Keratinocyte (primary cell): Measurements from ENCODE around the gene PRKAR2B. TPM values are rescaled to one million over a fixed set of nuclear protein-coding genes. Genes with fewer than 3 reads are reported as not detected.

Experiments
- DNase-seq: peaks from one replicate; pipeline ENCODE4 v3.0.0-alpha.2; 2011; ENCODE audit warnings: low read depth, missing footprints, low spot score
- FAIRE-seq: peaks from 2 replicates; lab custom pipeline; 2011; peaks lifted over from hg19 to GRCh38; lab: Jason Lieb, UNC
- H2AFZ ChIP-seq: 2 replicates; pipeline ENCODE4 v1.6.0; 2012; ENCODE audit warnings: low read length, control low read depth, inconsistent platforms; ENCODE audit not compliant: control insufficient read depth
- H3K27ac ChIP-seq: 2 replicates; pipeline ENCODE4 v1.5.1; 2011; ENCODE audit warnings: low read length; ENCODE audit not compliant: control insufficient read depth, insufficient read depth
- H3K27me3 ChIP-seq: 3 replicates; pipeline ENCODE4 v1.6.0; 2011; ENCODE audit warnings: low read length; ENCODE audit not compliant: control insufficient read depth, insufficient read depth; ENCODE audit errors: extremely low read depth
- H3K36me3 ChIP-seq, 2 experiments: 2 replicates in 1 of 2; 3 replicates in 1 of 2; pipeline ENCODE4 v1.5.1; 2011; ENCODE audit warnings: low read length in 2 of 2, mild to moderate bottlenecking in 1 of 2; ENCODE audit not compliant: control insufficient read depth in 2 of 2, insufficient read depth in 2 of 2; ENCODE audit errors: extremely low read depth in 1 of 2
- H3K4me1 ChIP-seq: 3 replicates; pipeline ENCODE4 v1.5.1; 2011; ENCODE audit warnings: low read length; ENCODE audit not compliant: control insufficient read depth, insufficient read depth; ENCODE audit errors: extremely low read depth
- H3K4me2 ChIP-seq: 3 replicates; pipeline ENCODE4 v1.6.0; 2011; ENCODE audit warnings: low read depth, low read length; ENCODE audit not compliant: control insufficient read depth, insufficient read depth; ENCODE audit errors: extremely low read depth
- H3K4me3 ChIP-seq, 3 experiments: fragments of 200-600 bp in 1 of 3; sonication (generic) in 1 of 3; 2 replicates in 2 of 3; 3 replicates in 1 of 3; pipeline ENCODE4 v1.5.1; 2011 to 2016; ENCODE audit warnings: low read length in 3 of 3, mild to moderate bottlenecking in 3 of 3, control low read depth in 2 of 3, inconsistent platforms in 1 of 3, low read depth in 1 of 3, mixed read lengths in 1 of 3, mixed run types in 1 of 3, moderate library complexity in 1 of 3; ENCODE audit not compliant: control insufficient read depth in 2 of 3, insufficient read depth in 2 of 3; ENCODE audit errors: extremely low read depth in 1 of 3
- H3K79me2 ChIP-seq: 2 replicates; pipeline ENCODE4 v1.6.0; 2012; ENCODE audit warnings: low read length; ENCODE audit not compliant: control insufficient read depth, insufficient read depth
- H3K9ac ChIP-seq: 3 replicates; pipeline ENCODE4 v1.6.0; 2011; ENCODE audit warnings: low read length; ENCODE audit not compliant: control insufficient read depth, insufficient read depth; ENCODE audit errors: extremely low read depth
- H3K9me1 ChIP-seq: 3 replicates; pipeline ENCODE4 v1.6.0; 2011; ENCODE audit warnings: low read length; ENCODE audit not compliant: control insufficient read depth, insufficient read depth; ENCODE audit errors: extremely low read depth
- H3K9me3 ChIP-seq: 2 replicates; pipeline ENCODE4 v1.5.1; 2012; ENCODE audit warnings: low read depth, low read length; ENCODE audit not compliant: control insufficient read depth
- H4K20me1 ChIP-seq: 3 replicates; pipeline ENCODE4 v1.6.0; 2011; ENCODE audit warnings: low read length; ENCODE audit not compliant: control insufficient read depth, insufficient read depth; ENCODE audit errors: extremely low read depth
- EZH2 ChIP-seq: IDR thresholded peaks from one replicate; pipeline ENCODE4 v1.6.1; 2012; ENCODE audit warnings: inconsistent platforms, mild to moderate bottlenecking, low read length, moderate library complexity
- dilution Hi-C: fragments of 300-500 bp; cut with MboI; formaldehyde crosslinking; loops from one replicate; pipeline ENCODE4 v1.7.0; 2020; ENCODE audit warnings: low sequenced_read_pairs; ENCODE audit not compliant: extremely low pct_ligation_motif_present
- polyA plus RNA-seq, 5 experiments: library from polyadenylated mRNA; depleted of rRNA in 3 of 5; stranded (reverse) in 3 of 5; stranded (forward) in 1 of 5; unstranded in 1 of 5; fragments of >200 nt; gene quantifications; 1 replicate in 1 of 5; 2 replicates in 3 of 5; 3 replicates in 1 of 5; pipeline versions ENCODE4 v1.2.1 to v1.2.3, GENCODE V29; 2011 to 2012; ENCODE audit warnings: missing spikeins in 2 of 5, low read depth in 1 of 5, low replicate concordance in 1 of 5
- TF ChIP-seq, protein P1 (sequence below), 3 experiments: IDR thresholded peaks in 1 of 3; conservative IDR thresholded peaks in 1 of 3; optimal IDR thresholded peaks in 1 of 3; 2 replicates in 2 of 3; 3 replicates in 1 of 3; pipeline versions ENCODE3 to v1.5.1; 2011; ENCODE audit warnings: low read length in 3 of 3, mild to moderate bottlenecking in 3 of 3, moderate library complexity in 2 of 3, control low read depth in 1 of 3, inconsistent platforms in 1 of 3; ENCODE audit not compliant: insufficient read depth in 2 of 3; ENCODE audit errors: extremely low read depth in 1 of 3

The PRKAR2B gene
- polyA plus RNA-seq, 1 donor (not counting 4 experiments of a cell fraction or from before 2014, with no cell fraction given) = 0.01 TPM

GRCh38 chr7:107029764-107030286, 14.7 kb upstream of the PRKAR2B start:
- no peaks in the 10 kb centered on the region for H3K9me1 ChIP-seq
- H3K9me3 ChIP-seq = no peaks in the 10 kb centered on the region
- no peak overlapping the region for H3K9ac ChIP-seq
- H2AFZ ChIP-seq = no peak overlapping the region
- TF ChIP-seq, protein P1, sequence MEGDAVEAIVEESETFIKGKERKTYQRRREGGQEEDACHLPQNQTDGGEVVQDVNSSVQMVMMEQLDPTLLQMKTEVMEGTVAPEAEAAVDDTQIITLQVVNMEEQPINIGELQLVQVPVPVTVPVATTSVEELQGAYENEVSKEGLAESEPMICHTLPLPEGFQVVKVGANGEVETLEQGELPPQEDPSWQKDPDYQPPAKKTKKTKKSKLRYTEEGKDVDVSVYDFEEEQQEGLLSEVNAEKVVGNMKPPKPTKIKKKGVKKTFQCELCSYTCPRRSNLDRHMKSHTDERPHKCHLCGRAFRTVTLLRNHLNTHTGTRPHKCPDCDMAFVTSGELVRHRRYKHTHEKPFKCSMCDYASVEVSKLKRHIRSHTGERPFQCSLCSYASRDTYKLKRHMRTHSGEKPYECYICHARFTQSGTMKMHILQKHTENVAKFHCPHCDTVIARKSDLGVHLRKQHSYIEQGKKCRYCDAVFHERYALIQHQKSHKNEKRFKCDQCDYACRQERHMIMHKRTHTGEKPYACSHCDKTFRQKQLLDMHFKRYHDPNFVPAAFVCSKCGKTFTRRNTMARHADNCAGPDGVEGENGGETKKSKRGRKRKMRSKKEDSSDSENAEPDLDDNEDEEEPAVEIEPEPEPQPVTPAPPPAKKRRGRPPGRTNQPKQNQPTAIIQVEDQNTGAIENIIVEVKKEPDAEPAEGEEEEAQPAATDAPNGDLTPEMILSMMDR (optimal IDR thresholded peaks at IDR 0.05 in 1 of 3, IDR thresholded peaks at IDR 0.05 in 1 of 3, conservative IDR thresholded peaks at IDR 0.05 in 1 of 3; ENCODE audit: extremely low read depth in 1 of 3, insufficient read depth in 2 of 3, low read length in 3 of 3) = no peak
- TF ChIP-seq EZH2 = no peak
- no peaks in the 10 kb centered on the region for H4K20me1 ChIP-seq
- no peaks in the 10 kb centered on the region for H3K79me2 ChIP-seq
- H3K4me3 ChIP-seq = no peak overlapping the region
- H3K27ac ChIP-seq = no peak overlapping the region
- dilution Hi-C loops = no loop called here
- no peaks in the 10 kb centered on the region for H3K4me1 ChIP-seq
- no peaks in the 10 kb centered on the region for H3K36me3 ChIP-seq
- H3K27me3 ChIP-seq = no peaks in the 10 kb centered on the region
- H3K4me2 ChIP-seq = no peak overlapping the region
- no peak for FAIRE-seq
- DNase-seq = no peak

GRCh38 chr7:107032050-107032449, 12.5 kb upstream of the PRKAR2B start:
- H3K4me3 ChIP-seq = no peak overlapping the region
- no peaks in the 10 kb centered on the region for H3K9me3 ChIP-seq
- no peaks in the 10 kb centered on the region for H4K20me1 ChIP-seq
- no peak for FAIRE-seq
- no peak overlapping the region for H3K27ac ChIP-seq
- H3K9me1 ChIP-seq = no peaks in the 10 kb centered on the region
- H3K4me1 ChIP-seq = no peaks in the 10 kb centered on the region
- H3K4me2 ChIP-seq = no peak overlapping the region
- H3K79me2 ChIP-seq = no peaks in the 10 kb centered on the region
- dilution Hi-C loops = no loop called here
- no peak overlapping the region for H2AFZ ChIP-seq
- no peak overlapping the region for H3K9ac ChIP-seq
- DNase-seq = no peak
- no peaks in the 10 kb centered on the region for H3K27me3 ChIP-seq
- TF ChIP-seq, protein P1 (optimal IDR thresholded peaks at IDR 0.05 in 1 of 3, IDR thresholded peaks at IDR 0.05 in 1 of 3, conservative IDR thresholded peaks at IDR 0.05 in 1 of 3; ENCODE audit: extremely low read depth in 1 of 3, insufficient read depth in 2 of 3, low read length in 3 of 3) = no peak
- no peak for TF ChIP-seq EZH2
- H3K36me3 ChIP-seq = no peaks in the 10 kb centered on the region
